ENCODE data around the gene SYNE2.

The SYNE2 gene

GRCh38 chr14:64213853-64214570 lies 361.2 kb downstream of the SYNE2 start:
- Histone ChIP-seq H3K27me3 (ENCODE audit: insufficient read depth, poor library complexity, severe bottlenecking) (peaks cover 2% of the 10 kb centered on the region), H3K27ac (replicated peaks) (no peak overlapping the region), H3K4me3 (replicated peaks; ENCODE audit: insufficient read depth, low read length) (no peak overlapping the region)
- TF ChIP-seq GABPA (IDR thresholded peaks at IDR 0.05; ENCODE audit: low read depth): no peak
- TF ChIP-seq REST (IDR thresholded peaks at IDR 0.05; ENCODE audit: insufficient replicate concordance, low read depth): no peak
- TF ChIP-seq, protein P1, sequence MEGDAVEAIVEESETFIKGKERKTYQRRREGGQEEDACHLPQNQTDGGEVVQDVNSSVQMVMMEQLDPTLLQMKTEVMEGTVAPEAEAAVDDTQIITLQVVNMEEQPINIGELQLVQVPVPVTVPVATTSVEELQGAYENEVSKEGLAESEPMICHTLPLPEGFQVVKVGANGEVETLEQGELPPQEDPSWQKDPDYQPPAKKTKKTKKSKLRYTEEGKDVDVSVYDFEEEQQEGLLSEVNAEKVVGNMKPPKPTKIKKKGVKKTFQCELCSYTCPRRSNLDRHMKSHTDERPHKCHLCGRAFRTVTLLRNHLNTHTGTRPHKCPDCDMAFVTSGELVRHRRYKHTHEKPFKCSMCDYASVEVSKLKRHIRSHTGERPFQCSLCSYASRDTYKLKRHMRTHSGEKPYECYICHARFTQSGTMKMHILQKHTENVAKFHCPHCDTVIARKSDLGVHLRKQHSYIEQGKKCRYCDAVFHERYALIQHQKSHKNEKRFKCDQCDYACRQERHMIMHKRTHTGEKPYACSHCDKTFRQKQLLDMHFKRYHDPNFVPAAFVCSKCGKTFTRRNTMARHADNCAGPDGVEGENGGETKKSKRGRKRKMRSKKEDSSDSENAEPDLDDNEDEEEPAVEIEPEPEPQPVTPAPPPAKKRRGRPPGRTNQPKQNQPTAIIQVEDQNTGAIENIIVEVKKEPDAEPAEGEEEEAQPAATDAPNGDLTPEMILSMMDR (IDR thresholded peaks at IDR 0.05; ENCODE audit: insufficient read depth, low read length): no peak
- no peak for TF ChIP-seq SPI1 (IDR thresholded peaks at IDR 0.05; ENCODE audit: borderline replicate concordance, low read depth)
- TF ChIP-seq POLR2AphosphoS5 (IDR thresholded peaks at IDR 0.05; ENCODE audit: low read depth): no peak
- DNase-seq (ENCODE audit: low read depth in 1 of 2, low spot score in 1 of 2): no peak

DNA sequence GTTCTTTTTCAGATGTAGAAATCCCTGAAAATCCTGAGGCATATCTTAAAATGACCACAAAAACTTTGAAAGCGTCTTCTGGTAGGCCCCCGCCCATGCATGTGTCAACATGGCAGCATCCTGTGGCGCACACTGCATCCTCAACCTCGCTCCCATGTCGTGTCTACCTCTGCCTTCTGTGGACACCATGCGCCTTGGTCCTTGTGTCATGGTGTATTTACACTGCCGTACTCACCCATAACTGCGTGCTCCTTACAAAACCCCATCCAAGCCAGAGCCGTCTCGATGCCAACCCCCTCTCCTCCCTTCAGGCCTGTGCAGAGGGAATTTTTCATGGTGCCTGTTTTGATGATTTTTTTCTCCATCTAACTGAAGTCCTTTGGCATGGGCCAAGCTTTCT lies 362.5 kb downstream of the SYNE2 start:
- DNase-seq (ENCODE audit: low read depth in 1 of 2, low spot score in 1 of 2): no peak
- H3K4me3 ChIP-seq (replicated peaks; ENCODE audit: insufficient read depth, low read length): no peak overlapping the region
- H3K27ac ChIP-seq (replicated peaks): no peak overlapping the region
- peaks cover 2% of the 10 kb centered on the region for H3K27me3 ChIP-seq (ENCODE audit: insufficient read depth, poor library complexity, severe bottlenecking)
- TF ChIP-seq SPI1 (IDR thresholded peaks at IDR 0.05; ENCODE audit: borderline replicate concordance, low read depth) (no peak), GABPA (IDR thresholded peaks at IDR 0.05; ENCODE audit: low read depth) (no peak), REST (IDR thresholded peaks at IDR 0.05; ENCODE audit: insufficient replicate concordance, low read depth) (no peak), POLR2AphosphoS5 (IDR thresholded peaks at IDR 0.05; ENCODE audit: low read depth) (no peak)
- TF ChIP-seq, protein P1 (IDR thresholded peaks at IDR 0.05; ENCODE audit: insufficient read depth, low read length): no peak

DNA sequence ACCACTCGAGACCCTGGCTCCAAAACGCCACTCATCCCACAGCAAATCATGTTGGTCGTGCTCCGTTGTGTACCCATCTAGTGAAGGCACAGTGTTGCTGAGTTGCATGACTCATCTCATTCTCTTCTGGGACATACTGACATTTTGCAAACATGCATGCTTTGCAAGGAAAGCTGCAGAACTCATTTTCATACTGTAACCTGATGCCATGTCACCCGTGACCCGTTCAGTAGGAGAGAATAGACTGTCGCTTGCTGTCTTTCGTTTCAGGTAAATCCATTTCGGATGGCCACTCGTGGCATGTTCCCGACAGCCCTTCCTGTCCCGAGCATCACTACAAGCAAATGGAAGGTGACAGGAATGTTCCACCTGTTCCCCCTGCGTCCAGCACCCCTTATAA lies 363.2 kb downstream of the SYNE2 start:
- TF ChIP-seq REST (IDR thresholded peaks at IDR 0.05; ENCODE audit: insufficient replicate concordance, low read depth) (no peak), SPI1 (IDR thresholded peaks at IDR 0.05; ENCODE audit: borderline replicate concordance, low read depth) (no peak), POLR2AphosphoS5 (IDR thresholded peaks at IDR 0.05; ENCODE audit: low read depth) (no peak), GABPA (IDR thresholded peaks at IDR 0.05; ENCODE audit: low read depth) (no peak)
- TF ChIP-seq, protein P1 (IDR thresholded peaks at IDR 0.05; ENCODE audit: insufficient read depth, low read length): no peak
- no peaks in the 10 kb centered on the region for H3K27me3 ChIP-seq (ENCODE audit: insufficient read depth, poor library complexity, severe bottlenecking)
- no peak overlapping the region for H3K27ac ChIP-seq (replicated peaks)
- H3K4me3 ChIP-seq (replicated peaks; ENCODE audit: insufficient read depth, low read length): no peak overlapping the region
- no peak for DNase-seq (ENCODE audit: low read depth in 1 of 2, low spot score in 1 of 2)

All from HL-60 (cell line).